Amniotic stem cell (primary cell): Measurements from ENCODE around the gene SAP130.
"Not testable (repeated sequence)": the region's sequence is repeated elsewhere in the genome, so short reads cannot be mapped to it uniquely, and the experiment has no call there.

ENCODE experiments used
- DNase-seq: peaks from one replicate; lab custom pipeline; 2025; lab: John Stamatoyannopoulos, UW

SAP130 gene

DNA sequence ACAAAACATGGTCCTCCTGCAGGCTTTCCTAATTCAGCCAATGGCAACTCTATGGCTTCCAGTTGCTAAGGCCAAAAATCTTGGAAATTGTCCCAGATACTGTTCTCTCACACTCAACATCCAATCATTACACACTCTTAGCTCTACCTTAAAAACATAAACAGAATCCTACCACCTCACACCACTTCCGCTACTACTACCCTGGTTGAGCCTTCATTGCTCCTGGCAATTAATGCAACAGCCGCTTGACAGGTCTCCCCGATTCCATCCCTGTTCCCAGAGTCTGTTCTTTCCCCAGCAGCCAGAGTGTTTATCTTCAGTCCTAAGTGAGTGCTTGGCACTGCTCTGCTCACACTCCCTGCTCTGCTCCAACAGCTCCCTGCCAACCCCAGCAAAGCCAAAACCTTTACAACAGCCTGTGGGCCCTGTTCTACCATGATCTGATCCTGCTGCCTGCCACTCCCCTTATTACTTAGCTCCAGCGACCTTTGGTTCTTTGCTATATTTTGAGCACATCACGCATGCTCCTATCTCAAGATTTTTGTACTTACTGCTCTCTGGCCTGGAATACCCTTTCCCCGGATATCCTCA lies 74.6 kb downstream of the SAP130 start:
- DNase-seq = no peak

GRCh38 chr2:127951026-127951425 lies 76.8 kb downstream of the SAP130 start:
- no peak for DNase-seq

DNA sequence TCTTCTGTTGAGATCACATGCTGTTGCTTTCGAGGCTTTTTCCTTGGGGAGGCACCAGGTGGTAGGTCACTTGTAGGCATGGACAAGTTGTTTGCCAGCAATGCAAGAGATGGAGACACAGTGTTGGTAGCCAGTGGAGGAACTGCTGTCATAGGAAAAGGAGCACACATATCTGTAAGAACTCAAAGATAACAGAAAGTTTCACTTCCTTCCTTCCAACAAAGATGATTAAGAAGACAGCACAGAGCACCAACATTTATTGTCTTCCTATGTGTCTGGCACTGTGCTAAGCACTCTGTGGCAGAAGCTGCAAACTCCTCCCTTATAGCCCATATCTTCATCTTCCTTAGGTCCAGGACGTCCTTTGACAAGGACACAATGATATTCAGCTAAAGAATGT lies 77.6 kb downstream of the SAP130 start:
- DNase-seq = no peak

DNA sequence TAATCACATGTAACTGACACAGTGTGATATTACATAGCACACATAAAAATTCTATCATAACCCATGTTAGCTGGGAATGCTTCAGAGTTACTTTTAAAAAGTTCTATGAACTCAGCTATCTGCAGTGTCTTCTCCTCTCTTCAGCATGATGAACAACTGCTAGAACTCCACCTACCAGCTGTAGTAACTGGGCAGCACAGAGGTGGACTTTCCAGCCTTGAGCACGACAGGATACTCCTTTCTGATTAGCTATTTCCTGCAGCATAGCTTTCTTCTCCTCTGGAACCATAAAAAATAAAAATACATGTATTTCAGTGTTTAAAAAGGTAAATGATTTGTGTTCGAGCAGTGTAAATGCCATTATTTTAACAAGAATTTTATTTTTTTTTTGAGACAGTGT lies 82.6 kb downstream of the SAP130 start:
- no peak for DNase-seq

GRCh38 chr2:127943186-127943585 lies 84.7 kb downstream of the SAP130 start:
- DNase-seq = no peak

DNA sequence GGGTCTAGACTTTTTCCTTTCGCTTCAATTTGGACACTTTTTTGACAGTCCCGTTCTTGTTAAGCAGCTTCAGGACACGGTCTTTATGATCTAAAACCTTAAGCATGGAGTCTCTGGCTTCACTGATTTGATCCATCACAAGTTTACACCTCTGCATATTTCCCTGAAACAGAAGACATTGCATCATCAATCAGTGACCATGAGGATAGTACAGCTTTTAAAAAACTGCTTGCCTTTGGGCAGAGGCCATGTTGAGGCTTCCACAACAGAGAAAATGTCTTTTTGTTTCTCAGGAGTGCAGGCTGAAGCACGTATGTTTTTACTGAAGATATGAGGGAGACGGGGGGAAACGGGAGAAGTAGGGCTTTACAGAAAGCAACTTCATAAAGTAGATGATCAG lies 85.9 kb downstream of the SAP130 start:
- DNase-seq = no peak

DNA sequence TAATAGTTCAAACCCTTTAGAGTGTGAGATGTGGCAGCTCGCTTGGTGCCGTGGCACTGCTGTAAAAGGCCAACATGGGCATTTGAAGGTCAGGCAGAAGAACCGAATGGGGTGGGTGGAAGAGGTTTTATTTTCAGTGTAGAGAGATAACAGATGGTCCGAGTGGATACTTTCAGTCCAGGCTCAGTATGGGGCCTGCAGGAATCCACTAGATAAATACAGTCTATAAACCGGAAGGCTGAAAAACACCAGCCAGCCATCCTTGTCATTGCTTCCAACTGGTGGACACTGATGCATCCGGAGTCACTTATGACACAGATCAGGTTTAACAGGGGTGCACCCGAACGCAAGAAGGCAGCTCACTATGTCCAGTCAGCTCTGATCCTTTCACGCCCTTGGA lies 86.4 kb downstream of the SAP130 start:
- DNase-seq = no peak

GRCh38 chr2:127940641-127941040 lies 87.2 kb downstream of the SAP130 start:
- DNase-seq = no peak

GRCh38 chr2:127935337-127935736 lies 92.5 kb downstream of the SAP130 start:
- no peak for DNase-seq

DNA sequence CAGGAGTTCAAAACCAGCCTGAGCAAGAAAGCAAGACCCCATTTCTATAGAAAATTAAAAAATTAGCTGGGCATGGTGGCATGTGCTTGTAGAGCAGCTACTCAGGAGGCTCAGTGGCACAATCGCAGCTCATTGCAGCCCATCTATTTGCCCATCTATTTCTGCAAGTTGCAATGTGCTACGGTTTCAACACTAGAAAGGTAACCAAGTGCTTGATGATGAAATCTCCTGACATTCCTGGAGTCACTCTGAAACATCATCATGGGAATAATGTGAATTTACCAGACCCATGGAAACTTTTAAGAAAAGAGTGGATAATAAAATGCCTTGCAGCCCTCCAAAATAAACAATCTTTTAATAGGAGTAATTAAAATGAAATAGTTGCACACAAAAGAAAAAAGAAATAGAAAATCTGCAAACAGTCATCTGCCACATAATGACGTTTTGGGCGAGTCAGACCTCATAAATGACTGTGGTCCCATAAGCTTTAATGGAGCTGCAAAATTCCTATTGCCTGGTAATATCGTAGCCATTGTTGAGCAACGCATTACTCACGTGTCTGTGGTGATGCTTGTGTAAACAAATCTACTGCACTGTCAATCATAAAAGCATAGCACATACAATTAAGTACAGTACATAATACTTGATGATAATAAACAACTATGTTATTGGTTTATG lies 95.5 kb downstream of the SAP130 start:
- DNase-seq = no peak

GRCh38 chr2:127929449-127929848 lies 98.4 kb downstream of the SAP130 start:
- DNase-seq = no peak

GRCh38 chr2:127927384-127927783 lies 100.5 kb downstream of the SAP130 start:
- no peak for DNase-seq

DNA sequence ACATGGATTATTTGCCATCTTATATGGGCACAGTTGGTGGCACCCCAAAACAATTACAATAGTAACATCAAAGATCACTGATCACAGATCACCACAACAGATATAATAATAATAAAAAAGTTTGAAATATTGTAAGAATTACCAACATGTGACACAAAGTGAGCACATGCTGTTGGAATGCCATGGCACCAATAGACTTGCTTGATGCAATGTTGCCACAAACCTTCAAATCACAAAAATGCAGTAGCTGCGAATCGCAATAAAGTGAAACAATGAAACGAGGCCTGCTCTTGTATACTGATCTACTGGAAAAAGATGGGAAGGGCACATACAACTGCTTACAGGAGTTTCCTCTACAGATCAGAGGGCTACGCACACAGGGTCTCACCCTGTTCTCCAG lies 109.9 kb downstream of the SAP130 start:
- DNase-seq = no peak

- no peak for DNase-seq
Observed at GRCh38 chr2:127913808-127914457, 113.9 kb downstream of the SAP130 start.

- DNase-seq = no peak
Observed at GRCh38 chr2:127911737-127912136, 116.1 kb downstream of the SAP130 start.

DNA sequence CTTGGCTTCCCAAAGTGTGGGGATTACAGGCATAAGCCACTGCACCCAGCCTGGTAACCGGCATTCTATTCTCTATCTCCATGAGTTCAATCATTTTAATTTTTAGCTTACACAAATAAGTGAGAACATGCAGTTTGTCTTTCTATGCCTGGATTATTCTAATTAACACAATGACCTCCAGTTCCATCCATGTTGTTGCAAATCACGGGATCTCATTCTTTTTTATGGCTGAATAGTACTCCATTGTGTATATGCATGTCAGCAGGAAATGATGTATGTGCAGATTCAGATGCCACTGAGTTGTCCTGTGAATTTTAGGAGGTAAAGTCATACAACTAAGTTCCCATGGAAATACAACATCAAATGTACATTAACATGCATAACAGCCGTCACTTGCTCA lies 117.4 kb downstream of the SAP130 start:
- no peak for DNase-seq

DNA sequence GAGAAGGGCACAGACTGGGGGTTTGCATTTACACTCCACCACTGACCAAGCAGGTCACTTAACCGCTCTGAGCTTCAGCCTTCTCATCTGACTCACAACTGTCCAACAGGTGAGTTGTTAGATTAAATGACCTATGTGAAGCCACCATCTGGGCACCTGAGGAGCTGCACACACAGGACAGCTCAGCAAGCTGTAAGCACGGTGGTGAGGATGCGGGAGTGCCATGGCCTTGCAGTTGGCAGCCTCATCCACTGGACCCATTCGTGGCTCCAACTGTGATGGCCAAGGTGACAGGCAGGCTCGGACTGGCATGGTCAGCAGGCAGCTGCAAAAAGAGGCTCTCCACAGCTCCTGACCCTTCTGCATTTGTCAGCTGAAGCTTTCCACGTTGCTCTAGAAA lies 118.8 kb downstream of the SAP130 start:
- DNase-seq = no peak

GRCh38 chr2:127907733-127908400 lies 120.0 kb downstream of the SAP130 start:
- not testable (repeated sequence) for DNase-seq

DNA sequence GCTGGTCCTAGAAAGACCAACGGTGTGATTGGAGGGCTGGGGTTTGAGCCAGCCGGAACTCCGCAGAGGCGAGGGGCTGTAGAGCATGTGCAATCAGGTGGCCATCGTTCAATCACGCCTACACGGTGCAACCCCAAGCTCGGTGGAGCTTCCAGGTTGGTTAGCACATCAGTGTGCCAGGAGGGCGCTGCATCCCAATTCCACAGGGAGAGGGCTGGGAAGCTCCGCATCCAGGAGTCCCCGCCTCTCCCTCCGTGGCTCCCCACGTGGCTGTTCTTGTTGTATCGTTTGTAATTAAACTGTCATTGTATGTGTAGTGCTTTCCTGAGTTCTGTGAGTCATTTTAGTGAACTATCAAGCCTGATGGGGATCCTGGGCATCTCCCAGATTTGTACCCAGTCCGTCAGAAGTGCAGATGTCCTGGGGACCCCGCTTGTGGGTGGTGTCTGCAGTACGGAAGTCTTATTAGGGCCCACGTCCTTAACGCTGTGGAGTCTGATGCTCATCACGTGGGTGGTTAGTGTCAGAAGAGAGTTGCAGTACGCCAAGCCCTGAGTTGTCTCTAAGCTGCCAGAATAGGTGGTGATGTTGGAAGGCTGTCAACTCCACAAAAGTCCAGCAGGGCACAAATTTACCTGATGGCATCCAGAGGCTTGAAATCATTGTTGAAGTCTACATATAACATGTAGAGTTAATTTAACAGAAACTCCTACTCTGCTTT lies 121.5 kb downstream of the SAP130 start:
- DNase-seq = no peak

- no peak for DNase-seq
Observed at GRCh38 chr2:127901339-127902056, 126.4 kb downstream of the SAP130 start.

GRCh38 chr2:127897531-127898211 lies 130.2 kb downstream of the SAP130 start:
- no peak for DNase-seq
